GM21619 (cell line): Measurements from ENCODE around the gene GDPD5.

Source experiments
- ATAC-seq: cut with Tn5 transposase; IDR thresholded peaks from one replicate; pipeline ENCODE4 v1.9.1; 2021; ENCODE audit not compliant: unreplicated experiment

GDPD5 gene

GRCh38 chr11:75516140-75516539, 9.6 kb downstream of the GDPD5 start:
- ATAC-seq: no peak

- no peak for ATAC-seq
These were observed 11.1 kb downstream of the GDPD5 start for GRCh38 chr11:75514596-75514995.

GRCh38 chr11:75513250-75513649, 12.5 kb downstream of the GDPD5 start:
- no peak for ATAC-seq

GRCh38 chr11:75510723-75511019, 15.1 kb downstream of the GDPD5 start:
- ATAC-seq: no peak

- ATAC-seq: no peak
These were observed 15.6 kb downstream of the GDPD5 start for GRCh38 chr11:75510004-75510722.

- ATAC-seq: no peak
These were observed 16.6 kb downstream of the GDPD5 start for GRCh38 chr11:75509020-75509720.

GRCh38 chr11:75508051-75508561, 17.6 kb downstream of the GDPD5 start:
- ATAC-seq: peak; percentile 50

GRCh38 chr11:75507571-75507970, 18.2 kb downstream of the GDPD5 start:
- no peak for ATAC-seq

- no peak for ATAC-seq
These were observed 18.9 kb downstream of the GDPD5 start for GRCh38 chr11:75506827-75507226.

- ATAC-seq: no peak
These were observed 19.6 kb downstream of the GDPD5 start for GRCh38 chr11:75505916-75506692.

GRCh38 chr11:75504501-75504900, 21.2 kb downstream of the GDPD5 start:
- ATAC-seq: no peak

- peak; percentile 45 for ATAC-seq
These were observed 22.1 kb downstream of the GDPD5 start for GRCh38 chr11:75503531-75504099.

- no peak for ATAC-seq
These were observed 23.6 kb downstream of the GDPD5 start for GRCh38 chr11:75502138-75502537.

- ATAC-seq: no peak
These were observed 25.0 kb downstream of the GDPD5 start for GRCh38 chr11:75500742-75501141.

- no peak for ATAC-seq
These were observed 26.1 kb downstream of the GDPD5 start for GRCh38 chr11:75499423-75500190.

- no peak for ATAC-seq
These were observed 27.0 kb downstream of the GDPD5 start for GRCh38 chr11:75498556-75499255.

- ATAC-seq: no peak
These were observed 27.8 kb downstream of the GDPD5 start for GRCh38 chr11:75497788-75498409.

GRCh38 chr11:75496305-75496752, 29.4 kb downstream of the GDPD5 start:
- ATAC-seq: no peak

GRCh38 chr11:75495749-75496304, 29.9 kb downstream of the GDPD5 start:
- ATAC-seq: no peak
